ELR (cell line): Measurements from ENCODE around the gene SLC19A1.

Experiments used
- DNase-seq: peaks from one replicate; pipeline ENCODE4 v3.0.0-alpha.2; 2015; ENCODE audit warnings: low read depth

Gene SLC19A1

DNA sequence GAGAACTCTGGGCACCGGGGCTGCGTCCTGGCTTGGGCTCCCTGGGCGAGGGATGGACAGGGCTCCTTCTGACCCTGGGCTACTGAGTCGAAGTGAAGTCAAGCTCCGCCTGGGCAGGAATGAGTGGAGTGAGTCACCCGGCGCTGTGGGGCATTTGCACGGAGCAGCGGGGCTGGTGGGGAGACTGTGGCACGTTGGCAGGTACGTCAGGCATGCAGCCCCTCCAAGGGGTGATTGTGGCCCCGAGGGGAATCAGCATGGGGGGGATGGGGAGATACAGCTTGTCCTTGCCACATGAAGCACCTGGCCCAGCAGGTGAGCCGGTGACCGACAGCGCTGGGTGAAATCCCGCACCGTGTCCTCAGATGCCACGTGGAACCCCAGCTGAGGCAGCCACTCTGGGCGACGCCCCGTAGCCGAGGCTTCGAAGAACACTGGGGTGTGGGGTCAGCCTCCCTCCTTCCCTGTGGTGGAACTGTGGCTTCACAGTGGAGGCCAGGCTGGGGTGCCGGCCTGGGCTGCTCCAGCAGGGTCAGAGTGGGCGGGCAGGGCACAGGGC is 74.9 kb downstream of the SLC19A1 start:
- DNase-seq: peak; percentile 75

DNA sequence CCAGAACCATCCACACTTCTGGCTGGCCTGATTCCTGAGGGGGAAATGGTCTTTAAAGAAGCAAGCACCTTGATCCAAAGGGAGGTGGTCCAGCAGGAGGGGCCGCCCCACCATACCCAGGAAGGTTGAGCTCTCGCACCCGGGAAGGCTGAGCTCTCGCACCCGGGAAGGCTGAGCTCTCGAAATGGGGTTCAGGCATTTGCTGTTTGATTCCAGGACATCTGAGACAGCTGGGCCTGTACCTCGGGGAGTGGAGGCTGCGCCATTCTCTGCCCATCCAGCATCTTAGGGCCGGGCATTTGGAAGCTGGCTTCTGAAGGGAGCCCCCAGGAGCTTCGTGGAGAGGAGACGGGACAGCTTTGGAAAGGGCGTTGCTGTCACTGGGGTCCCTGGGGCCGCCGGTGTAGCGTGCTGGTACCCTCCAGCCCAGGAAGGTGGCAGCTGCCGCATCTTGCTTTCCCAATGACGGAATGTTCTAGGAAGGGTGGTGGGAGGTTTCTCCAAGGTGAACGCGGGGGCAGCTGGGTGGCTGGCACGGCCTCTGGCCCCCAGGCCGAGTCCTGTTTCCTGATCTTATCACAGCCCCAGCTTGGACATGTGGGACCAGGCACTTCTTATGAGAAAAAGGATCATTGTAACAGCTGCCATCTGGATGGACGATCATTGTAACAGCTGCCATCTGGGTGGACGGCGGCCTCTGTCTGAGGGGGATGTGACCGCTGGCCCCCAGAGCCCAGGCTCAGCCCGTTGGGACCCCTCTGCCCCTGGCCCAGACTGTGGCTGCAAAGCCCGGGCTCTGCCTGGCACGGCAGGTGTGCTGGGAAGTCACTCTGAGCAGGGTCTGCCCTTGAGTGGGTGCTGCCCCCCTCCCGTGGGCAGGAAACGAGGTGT is 75.7 kb downstream of the SLC19A1 start:
- DNase-seq: no peak

DNA sequence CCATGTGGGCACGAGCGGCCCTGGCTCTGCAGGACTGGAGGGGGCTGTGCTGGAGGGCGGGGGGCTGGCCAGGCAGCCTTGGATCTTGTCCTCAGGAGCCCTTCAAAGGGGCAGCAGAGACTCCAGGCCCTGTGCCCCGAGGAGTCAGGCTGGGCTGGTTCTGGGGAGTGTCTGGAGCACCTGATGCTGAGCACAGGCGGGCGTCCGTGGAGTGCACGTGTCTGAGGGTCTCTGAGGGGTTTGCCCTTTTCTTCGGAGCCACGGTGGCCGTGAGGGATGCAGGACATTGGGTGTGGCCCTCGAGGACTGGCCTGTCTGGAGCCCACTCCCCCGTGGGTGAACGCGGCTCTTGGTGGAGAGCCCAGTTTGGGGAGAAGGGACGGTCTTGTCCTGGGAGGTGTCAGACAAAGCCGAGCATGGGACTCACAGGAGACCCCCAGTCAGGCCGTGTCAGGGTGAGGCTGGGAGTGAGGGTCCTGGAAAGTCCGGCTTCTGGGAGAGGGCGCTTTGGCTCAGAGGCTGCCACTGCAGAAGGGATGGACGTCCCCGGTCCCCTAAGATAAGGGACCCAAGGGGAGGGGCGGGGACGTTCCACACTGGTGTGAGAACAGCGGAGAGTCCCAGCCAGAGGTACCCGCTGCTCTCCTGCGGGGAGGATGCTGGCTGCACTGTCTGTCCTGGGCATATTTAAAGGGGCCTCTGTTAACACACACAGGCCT is 76.5 kb downstream of the SLC19A1 start:
- DNase-seq: no peak

DNA sequence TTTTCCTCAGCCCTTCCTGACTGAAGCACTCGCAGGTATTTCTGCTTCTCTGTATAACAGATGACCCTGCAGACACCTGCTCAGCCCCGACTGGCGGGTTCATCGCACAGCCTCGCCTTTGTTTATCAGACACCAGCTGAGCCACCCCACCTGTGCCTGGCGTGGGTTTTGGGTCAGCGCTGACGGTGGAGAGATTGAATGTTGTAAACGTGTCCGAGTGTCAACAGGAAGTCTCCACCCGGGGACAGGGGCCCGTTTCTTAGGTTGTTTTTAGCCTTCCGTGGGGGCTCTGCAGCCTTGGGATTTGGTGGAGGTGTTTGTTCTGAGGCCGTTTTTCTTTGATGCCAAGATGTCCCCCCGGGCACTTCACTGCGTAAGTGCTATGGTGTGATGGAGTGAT is 77.1 kb downstream of the SLC19A1 start:
- no peak for DNase-seq

DNA sequence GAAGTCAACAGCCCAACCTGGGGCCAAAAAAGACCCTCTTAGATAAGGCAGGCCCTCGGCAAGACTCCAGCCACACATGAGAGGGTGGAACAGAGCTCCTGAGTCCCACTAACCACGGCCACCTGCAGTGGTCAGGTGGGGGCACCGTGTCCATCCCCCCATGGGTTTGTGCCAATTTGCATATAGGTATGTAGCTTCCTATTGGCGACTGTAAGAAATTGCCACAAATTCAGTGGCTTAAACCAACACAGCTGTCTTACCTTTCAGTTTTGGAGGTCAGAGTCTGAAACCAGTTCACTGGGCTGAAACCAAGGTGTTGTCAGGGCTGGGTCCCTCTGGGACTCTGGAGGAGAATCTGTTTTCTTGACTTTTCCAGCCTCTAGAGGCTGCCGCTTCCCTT is 77.9 kb downstream of the SLC19A1 start:
- no peak for DNase-seq

DNA sequence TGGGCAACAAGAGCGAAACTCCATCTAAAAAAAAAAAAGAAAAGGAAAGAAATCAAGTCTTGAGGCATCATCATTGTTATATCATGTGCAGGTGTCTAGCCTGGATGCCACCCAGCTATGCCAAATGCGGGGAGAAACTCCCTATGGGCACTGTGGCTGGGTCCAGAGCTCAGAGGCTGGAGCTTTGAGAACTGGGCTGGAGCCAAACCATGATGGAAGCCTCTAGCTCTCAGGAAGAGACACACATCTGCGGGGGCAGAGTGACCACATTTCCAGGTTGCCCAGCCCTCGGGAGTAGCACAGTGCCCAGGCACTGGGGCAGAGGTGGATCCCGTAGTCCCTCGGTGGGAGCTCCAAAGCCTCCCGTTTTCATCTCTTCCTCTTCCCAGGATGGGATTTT is 78.4 kb downstream of the SLC19A1 start:
- DNase-seq: no peak

DNA sequence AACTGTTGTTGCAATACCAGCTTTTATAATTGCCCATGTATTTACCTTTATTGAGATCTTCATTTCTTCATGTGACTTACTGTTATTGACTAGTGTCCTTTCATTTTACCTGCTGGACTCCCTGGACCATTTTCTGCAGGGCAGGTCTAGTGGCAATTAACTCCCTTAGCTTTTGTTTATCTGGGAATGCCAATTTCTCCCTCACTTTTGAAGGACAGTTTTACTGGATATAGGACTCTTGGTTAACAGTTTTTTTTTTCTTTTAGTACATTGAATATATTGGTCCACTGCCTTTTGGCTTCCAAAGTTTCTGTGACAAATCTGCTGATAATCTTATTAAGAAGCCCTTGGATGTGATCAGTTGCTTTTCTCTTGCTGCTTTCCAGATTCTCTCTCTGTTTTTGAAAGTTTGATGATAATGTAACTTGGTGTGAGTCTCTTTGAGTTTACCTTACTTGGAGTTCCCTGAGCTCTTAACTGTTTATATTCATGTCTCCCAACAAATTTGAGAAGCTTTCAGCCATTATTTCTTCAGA is 80.4 kb downstream of the SLC19A1 start:
- no peak for DNase-seq

DNA sequence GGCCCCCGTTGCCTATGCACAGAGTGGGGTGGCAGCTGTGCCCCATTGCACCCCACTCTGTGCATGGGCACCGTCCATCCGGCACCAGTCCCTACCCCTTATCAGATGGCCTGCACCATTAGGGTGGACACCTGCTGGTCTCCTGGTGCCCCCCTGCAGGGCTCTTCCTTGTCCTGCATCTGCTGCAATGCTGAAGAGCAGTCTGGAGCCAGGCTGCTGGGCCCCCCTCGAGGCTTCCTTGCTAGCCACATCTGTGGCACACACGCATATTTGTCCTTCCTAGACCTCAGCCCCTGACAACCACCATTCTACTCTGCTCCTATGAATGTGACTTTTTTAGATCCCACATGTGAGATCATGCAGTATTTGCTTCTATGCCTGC is 80.9 kb downstream of the SLC19A1 start:
- no peak for DNase-seq

DNA sequence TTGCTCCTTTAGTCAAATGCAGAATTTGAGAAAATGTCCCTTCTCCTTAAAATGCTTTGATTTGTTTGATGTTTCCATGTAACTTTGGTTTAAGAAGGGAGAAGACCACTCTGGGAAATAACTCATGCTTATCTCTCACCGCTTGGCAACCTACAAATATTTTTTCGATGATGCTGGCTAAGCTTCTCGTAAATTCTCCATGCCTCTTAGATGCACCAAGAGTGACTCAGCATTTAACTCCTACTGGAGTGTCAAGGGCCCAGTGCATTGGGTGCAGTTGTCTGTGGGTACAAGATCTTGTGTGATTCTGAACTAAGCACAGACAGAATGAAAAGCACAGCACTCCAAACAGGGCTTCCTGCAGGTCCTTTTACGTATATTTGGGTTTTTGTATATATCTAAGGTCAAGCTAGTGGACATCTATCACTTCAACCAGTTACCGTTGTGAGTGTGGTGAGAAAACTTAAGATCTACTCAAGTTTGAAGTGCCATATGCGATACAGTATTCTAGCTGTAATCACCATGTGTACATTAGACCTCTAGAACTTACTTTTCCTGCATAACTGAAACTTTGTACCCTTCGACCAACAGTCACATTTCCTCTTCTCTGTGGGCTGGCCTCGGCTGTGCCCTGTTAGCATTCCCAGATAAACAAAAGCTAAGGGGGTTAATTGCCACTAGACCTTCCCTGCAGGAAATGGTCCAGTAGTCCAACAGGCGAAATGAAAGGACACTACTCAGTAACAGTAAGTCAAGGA is 81.5 kb downstream of the SLC19A1 start:
- peak; percentile 93 for DNase-seq

DNA sequence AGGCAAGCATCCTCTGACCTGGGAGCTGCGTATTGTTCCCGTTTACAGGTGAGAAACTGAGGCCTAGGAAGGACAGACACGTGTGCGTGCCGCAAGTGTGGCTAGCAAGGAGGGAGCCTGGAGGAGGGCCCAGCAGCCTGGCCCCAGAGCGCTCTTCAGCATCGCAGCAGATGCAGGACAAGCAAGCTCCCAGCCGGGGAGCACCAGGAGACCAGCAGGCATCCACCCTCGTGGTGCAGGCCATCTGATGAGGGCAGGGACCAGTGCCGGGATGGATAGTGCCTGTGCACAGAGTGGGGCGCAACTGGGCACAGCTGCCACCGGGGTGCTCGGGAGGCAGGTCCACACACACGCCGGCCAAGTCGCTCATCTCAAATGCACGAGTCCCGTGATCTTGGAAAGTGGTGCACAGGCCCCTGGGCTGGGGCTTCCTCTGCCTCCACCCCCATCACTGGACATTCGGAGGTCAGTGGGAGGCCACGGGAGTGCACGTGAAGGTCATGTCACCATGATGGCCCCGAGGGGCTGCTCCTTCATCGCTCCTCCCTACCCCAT is 82.2 kb downstream of the SLC19A1 start:
- DNase-seq: peak; percentile 14

DNA sequence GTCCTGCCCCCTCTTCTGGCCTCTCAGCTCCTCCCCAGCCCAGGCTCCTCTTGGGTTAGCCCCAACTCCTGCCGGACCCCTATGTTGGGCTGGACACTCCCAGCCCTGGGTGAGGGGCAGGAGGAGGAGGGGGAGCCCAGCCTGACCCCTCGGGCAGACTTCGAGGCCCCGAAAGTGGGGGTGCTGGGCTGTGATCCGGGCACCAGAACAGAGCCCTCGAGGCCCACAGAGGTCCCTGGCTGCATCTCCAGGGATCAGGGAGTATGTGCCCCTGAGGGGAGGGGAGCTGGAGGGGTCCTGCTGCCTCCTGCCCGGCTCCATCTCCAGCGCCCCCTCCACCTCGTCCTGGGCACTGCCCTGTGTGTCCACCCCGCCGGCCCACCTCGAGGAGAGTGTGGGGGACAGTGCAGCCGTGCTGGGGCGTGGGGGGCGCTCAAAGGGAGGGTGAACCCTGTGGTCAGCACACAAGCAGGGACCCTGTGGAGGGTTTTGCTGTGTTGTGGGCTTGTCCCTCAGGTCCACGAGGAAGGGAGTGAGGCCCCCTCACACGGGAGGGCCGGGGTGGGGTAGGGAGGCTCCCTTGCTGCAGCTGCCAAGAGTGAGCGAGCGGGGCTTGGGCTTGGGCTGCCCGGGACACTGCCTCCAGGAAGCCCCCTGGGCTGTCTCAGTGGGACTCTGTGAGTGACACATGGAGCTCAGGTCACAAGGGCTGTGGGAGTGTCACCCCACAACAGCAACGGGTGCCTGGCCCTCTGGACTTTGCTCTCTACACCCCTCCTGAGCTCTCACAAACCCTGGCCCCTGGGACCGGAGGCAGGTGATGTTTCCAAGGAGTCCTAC is 82.8 kb downstream of the SLC19A1 start:
- no peak for DNase-seq

DNA sequence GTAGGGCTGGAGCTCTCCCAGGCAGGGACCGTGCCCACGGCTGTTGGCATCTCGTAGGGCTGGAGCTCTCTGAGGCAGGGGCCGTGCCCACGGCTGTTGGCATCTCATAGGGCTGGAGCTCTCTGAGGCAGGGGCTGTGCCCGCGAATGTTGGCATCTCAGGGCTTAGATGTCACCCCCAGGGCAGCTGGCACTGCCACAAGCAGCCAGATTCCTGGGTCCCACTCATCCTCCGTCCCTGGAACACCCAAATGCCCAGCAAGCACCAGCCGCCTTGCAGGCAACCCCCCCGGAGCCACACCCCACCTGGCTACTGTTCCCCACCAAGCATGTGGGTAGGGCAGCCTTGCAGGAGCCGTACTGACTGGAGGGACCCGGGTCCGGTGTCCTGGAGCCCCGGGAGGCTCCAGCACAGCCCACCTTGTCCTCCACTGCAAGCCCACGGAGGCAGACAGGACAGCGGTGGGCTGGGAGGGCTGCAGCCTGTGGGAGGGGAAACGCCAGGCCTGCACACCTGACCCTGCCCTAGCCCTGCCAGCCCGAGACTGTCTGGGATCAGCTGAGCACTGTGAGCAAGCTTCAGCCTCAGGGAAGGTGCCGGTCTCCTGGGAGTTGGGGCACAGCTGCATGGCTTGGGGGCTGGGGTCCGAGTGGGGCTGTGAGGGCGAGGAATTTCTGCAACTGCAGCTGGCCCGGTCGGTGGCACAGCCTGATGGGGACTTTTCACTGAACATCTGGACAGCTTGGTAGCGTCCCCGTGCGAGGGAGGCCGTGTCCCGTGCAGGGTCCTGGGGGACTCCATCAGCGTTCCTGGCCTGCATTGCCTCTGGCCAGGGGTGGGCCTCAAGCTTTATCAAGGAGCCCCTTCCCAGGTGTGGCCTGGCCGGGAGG is 83.7 kb downstream of the SLC19A1 start:
- no peak for DNase-seq

DNA sequence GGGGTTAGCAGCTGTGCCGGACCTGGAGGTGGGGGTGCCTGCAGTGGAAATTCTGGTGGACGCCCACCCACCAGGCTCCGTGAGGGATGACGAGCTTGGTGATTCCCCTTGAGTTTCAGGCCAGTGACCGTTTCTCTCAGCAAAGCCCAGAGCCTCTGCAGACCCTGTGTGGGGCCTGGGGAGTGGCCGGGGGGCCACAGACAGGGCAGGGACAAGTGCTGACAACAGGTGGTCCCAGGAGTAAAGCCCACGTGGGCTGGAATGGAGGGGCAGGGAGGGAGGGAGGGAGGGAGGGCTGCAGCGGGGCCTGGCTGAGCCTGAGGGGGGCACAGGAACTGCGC is 84.4 kb downstream of the SLC19A1 start:
- DNase-seq: no peak

DNA sequence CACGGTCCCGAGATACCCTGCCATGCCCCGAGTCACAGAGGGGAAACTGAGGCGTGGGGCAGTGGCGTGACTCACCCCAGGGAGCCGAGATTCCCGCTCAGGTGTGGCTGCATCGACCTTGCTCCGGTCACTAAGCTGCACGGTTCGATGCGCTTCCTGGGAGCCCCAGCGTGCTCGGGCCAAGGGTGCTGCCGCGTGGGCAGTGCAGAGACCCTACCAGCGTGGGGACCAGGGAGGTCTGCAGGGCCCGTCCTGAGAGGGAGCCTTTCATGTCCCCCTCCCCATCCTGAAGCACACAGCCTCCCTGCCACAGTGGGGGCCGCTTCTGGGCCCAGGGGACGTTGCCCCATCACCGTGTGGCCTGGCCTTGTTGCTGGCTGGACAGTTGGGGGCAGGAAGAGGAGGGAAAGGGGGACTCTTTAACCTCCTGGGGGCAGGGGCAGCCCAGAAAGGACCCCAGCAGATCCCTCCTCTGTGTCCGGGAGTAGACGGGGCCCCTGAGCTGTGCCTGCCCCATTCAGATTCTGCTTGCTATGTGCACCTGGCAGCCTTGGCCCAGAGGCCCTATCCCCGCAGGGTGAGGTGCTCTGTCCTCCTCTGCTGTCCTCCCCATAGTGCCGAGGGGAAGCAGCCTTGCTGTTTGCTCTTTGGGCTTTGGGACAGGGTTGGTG is 84.9 kb downstream of the SLC19A1 start:
- no peak for DNase-seq

DNA sequence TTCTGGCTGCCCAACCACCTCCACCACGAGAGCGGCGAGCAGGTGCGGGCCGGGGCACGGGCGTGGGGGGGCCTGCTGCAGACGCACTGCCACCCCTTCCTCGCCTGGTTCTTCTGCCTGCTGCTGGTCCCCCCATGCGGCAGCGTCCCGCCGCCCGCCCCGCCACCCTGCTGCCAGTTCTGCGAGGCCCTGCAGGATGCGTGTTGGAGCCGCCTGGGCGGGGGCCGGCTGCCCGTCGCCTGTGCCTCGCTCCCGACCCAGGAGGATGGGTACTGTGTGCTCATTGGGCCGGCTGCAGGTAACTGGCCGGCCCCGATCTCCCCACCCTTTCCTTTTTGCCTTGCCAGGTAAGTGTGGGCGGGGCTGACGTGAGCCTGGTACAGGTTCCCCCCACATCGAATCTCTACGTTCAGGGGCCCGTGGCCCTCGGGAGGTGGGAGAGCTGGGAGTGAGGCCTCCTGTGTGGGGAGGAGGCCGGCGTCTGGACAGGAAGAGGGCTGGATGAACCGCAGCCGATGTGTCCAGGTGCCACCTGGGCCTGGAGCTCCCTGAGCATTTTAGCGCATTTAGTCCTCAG is 85.6 kb downstream of the SLC19A1 start:
- no peak for DNase-seq

DNA sequence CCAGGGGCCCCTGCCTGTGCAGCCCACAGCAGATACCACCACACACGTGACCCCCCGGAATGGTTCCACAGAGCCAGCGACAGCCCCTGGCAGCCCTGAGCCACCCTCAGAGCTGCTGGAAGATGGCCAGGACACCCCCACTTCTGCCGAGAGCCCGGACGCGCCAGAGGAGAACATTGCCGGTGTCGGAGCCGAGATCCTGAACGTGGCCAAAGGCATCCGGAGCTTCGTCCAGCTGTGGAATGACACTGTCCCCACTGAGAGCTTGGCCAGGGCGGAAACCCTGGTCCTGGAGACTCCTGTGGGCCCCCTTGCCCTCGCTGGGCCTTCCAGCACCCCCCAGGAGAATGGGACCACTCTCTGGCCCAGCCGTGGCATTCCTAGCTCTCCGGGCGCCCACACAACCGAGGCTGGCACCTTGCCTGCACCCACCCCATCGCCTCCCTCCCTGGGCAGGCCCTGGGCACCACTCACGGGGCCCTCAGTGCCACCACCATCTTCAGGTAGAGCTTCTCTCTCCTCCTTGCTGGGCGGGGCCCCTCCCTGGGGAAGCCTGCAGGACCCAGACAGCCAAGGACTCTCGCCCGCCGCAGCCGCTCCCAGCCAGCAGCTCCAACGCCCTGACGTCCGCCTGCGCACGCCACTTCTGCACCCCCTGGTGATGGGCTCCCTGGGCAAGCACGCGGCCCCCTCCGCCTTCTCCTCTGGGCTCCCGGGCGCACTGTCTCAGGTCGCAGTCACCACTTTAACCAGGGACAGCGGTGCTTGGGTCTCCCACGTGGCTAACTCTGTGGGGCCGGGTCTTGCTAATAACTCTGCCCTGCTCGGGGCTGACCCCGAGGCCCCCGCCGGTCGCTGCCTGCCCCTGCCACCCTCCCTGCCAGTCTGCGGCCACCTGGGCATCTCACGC is 86.3 kb downstream of the SLC19A1 start:
- no peak for DNase-seq

DNA sequence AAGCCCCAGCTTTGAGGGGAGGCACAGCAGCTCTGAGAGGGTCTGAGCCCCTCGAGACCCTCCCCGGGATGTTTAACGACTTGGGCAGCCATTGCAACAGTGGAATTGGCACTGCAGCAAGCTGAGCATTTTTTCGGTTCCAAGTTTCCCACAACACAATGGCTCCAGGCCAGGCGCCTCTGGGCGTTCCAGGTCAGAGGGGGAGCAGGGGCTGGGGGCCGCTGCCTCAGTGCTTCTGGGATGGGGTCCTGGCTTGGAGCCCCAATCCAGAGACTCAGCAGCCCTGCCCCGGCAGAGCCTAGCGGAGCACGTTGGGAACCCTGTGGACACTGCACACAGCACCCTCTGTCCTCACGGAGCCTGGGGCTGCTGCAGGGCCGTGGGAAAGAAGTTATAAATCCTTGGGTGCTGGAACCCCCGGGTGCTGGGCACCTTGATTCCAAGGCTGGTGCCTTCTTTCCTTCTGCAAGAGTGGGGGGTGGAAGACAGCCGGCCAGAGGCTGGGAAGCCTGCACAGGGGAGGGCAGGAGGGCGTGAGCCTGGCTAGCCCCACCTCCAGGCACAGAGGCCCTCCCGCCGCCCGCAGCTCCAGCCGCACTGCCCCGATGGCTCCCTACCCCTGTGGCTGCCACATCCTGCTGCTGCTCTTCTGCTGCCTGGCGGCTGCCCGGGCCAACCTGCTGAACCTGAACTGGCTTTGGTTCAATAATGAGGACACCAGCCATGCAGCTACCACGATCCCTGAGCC is 87.1 kb downstream of the SLC19A1 start:
- no peak for DNase-seq
